Astrocyte of the spinal cord (primary cell): ENCODE results near the gene SUDS3.

ENCODE experiments used
- DNase-seq: peaks from one replicate; pipeline ENCODE4 v3.0.0; 2011; ENCODE audit warnings: low read depth, low spot score
- H3K4me3 ChIP-seq: 2 replicates; pipeline ENCODE4 v1.5.1; 2011; ENCODE audit warnings: low read depth, mild to moderate bottlenecking, low read length, moderate library complexity
- CTCF ChIP-seq: IDR thresholded peaks from 2 replicates; pipeline ENCODE4 v1.5.1; 2012; ENCODE audit warnings: low read depth, mild to moderate bottlenecking, low read length, inconsistent platforms
- in situ Hi-C: cut with HindIII; loops from 2 replicates; pipeline ENCODE4 v1.10.0; 2017; ENCODE audit warnings: low sequenced_read_pairs

SUDS3 gene

GRCh38 chr12:118448341-118448740 lies 72.0 kb downstream of the SUDS3 start:
- H3K4me3 ChIP-seq = no peak overlapping the region
- no peak for DNase-seq
- in situ Hi-C loops = no loop called here
- TF ChIP-seq CTCF = no peak

GRCh38 chr12:118455327-118455726 lies 79.0 kb downstream of the SUDS3 start:
- H3K4me3 ChIP-seq = no peak overlapping the region
- no peak for TF ChIP-seq CTCF
- DNase-seq = no peak

GRCh38 chr12:118456741-118457140 lies 80.4 kb downstream of the SUDS3 start:
- DNase-seq = no peak
- no peak overlapping the region for H3K4me3 ChIP-seq
- in situ Hi-C loops = no loop called here
- no peak for TF ChIP-seq CTCF

More at GRCh38 chr12:118455327-118455726, 79.0 kb downstream of the SUDS3 start:
- in situ Hi-C loops = no loop called here

GRCh38 chr12:118459110-118459509 lies 82.8 kb downstream of the SUDS3 start:
- H3K4me3 ChIP-seq = no peak overlapping the region
- in situ Hi-C loops = no loop called here
- no peak for DNase-seq
- TF ChIP-seq CTCF = no peak

- in situ Hi-C loops = no loop called here
- H3K4me3 ChIP-seq = no peak overlapping the region
- no peak for DNase-seq
- no peak for TF ChIP-seq CTCF
Measured at GRCh38 chr12:118463677-118464076, 87.3 kb downstream of the SUDS3 start.

GRCh38 chr12:118465706-118466105 lies 89.4 kb downstream of the SUDS3 start:
- no peak overlapping the region for H3K4me3 ChIP-seq
- in situ Hi-C loops = no loop called here
- no peak for DNase-seq
- TF ChIP-seq CTCF = no peak
